GM23338 (cell line): Measurements from ENCODE around the gene GREB1L. TPM values are rescaled to one million over a fixed set of nuclear protein-coding genes. Genes with fewer than 3 reads are reported as not detected.

ENCODE experiments used
- ATAC-seq: fragments of 200-7000 bp; cut with Tn5 transposase; 3 replicates; pipeline ENCODE4 v1.9.1; 2020
- DNase-seq: peaks from one replicate; pipeline ENCODE4 v3.0.0-alpha.2; 2015; ENCODE audit warnings: low spot score
- H2AFZ ChIP-seq: fragments of 200-600 bp; sonication (generic); 2 replicates; pipeline ENCODE4 v1.8.0; 2016; ENCODE audit warnings: antibody characterized with exemption, mild to moderate bottlenecking, moderate library complexity
- H3F3A ChIP-seq: fragments of 200-600 bp; sonication (generic); replicated peaks from 2 replicates; pipeline ENCODE4 v1.8.0; 2017; ENCODE audit warnings: antibody characterized with exemption, mixed run types, low read depth
- H3K27ac ChIP-seq: fragments of 200-600 bp; sonication (generic); 2 replicates; pipeline ENCODE4 v1.6.1; 2016; ENCODE audit warnings: low read depth
- H3K27me3 ChIP-seq: fragments of 200-600 bp; sonication (generic); 2 replicates; pipeline ENCODE4 v1.8.0; 2016; ENCODE audit warnings: mild to moderate bottlenecking, mixed run types, moderate library complexity; ENCODE audit not compliant: insufficient read depth
- H3K36me3 ChIP-seq: fragments of 200-600 bp; sonication (generic); 2 replicates; pipeline ENCODE4 v1.8.0; 2016; ENCODE audit warnings: mild to moderate bottlenecking; ENCODE audit not compliant: insufficient read depth
- H3K4me1 ChIP-seq: fragments of 200-600 bp; sonication (generic); 2 replicates; pipeline ENCODE4 v1.8.0; 2016; ENCODE audit warnings: mild to moderate bottlenecking, moderate library complexity; ENCODE audit not compliant: insufficient read depth
- H3K4me2 ChIP-seq: fragments of 200-600 bp; sonication (generic); 2 replicates; pipeline ENCODE4 v1.7.1; 2017; ENCODE audit warnings: mixed run types
- H3K4me3 ChIP-seq: fragments of 200-600 bp; sonication (generic); 2 replicates; pipeline ENCODE4 v1.6.1; 2016; ENCODE audit warnings: mixed run types
- H3K79me2 ChIP-seq: fragments of 200-600 bp; sonication (generic); replicated peaks from 2 replicates; pipeline ENCODE4 v1.8.0; 2017; ENCODE audit warnings: mild to moderate bottlenecking; ENCODE audit not compliant: insufficient read depth
- H3K9me2 ChIP-seq: fragments of 200-600 bp; sonication (generic); 2 replicates; pipeline ENCODE4 v1.8.0; 2017; ENCODE audit not compliant: insufficient read depth
- H4K20me1 ChIP-seq: fragments of 200-600 bp; sonication (generic); replicated peaks from 2 replicates; pipeline ENCODE4 v1.8.0; 2017; ENCODE audit warnings: mild to moderate bottlenecking; ENCODE audit not compliant: insufficient read depth
- H3K27ac Mint-ChIP-seq: 2 replicates; pipeline ENCODE4 v1.8.0; 2020; ENCODE audit warnings: inconsistent platforms, mild to moderate bottlenecking, moderate library complexity, mixed read lengths
- H3K27me3 Mint-ChIP-seq: 3 replicates; pipeline ENCODE4 v1.8.0; 2022; ENCODE audit warnings: low read depth, mild to moderate bottlenecking, moderate library complexity, mixed read lengths, inconsistent platforms; ENCODE audit not compliant: insufficient read depth, poor library complexity
- H3K36me3 Mint-ChIP-seq: 3 replicates; pipeline ENCODE4 v1.8.0; 2021; ENCODE audit warnings: low read depth, mild to moderate bottlenecking, inconsistent platforms, moderate library complexity, mixed read lengths
- H3K4me1 Mint-ChIP-seq: 3 replicates; pipeline ENCODE4 v1.8.0; 2020; ENCODE audit warnings: mild to moderate bottlenecking, inconsistent platforms, mixed read lengths
- H3K4me3 Mint-ChIP-seq: 3 replicates; pipeline ENCODE4 v1.8.0; 2021; ENCODE audit warnings: moderate library complexity, mild to moderate bottlenecking, inconsistent platforms, mixed read lengths
- H3K9me3 Mint-ChIP-seq: 3 replicates; pipeline ENCODE4 v1.8.0; 2020; ENCODE audit warnings: moderate library complexity, mild to moderate bottlenecking, inconsistent platforms, mixed read lengths
- CREB1 ChIP-seq: fragments of 250-450 bp; sonication (Bioruptor Pico); IDR thresholded peaks from 2 replicates; pipeline ENCODE4 v1.5.0; 2020; ENCODE audit warnings: low read depth, mild to moderate bottlenecking, moderate library complexity
- EZH2 ChIP-seq: fragments of 200-600 bp; sonication (generic); IDR thresholded peaks from one replicate; pipeline ENCODE4 v1.8.0; 2017; ENCODE audit warnings: antibody characterized with exemption, mild to moderate bottlenecking, low read depth; ENCODE audit not compliant: unreplicated experiment
- EZH2phosphoT487 ChIP-seq: fragments of 200-600 bp; sonication (generic); IDR thresholded peaks from one replicate; pipeline ENCODE4 v1.8.1; 2018; ENCODE audit warnings: antibody characterized with exemption; ENCODE audit not compliant: unreplicated experiment
- JUNB ChIP-seq: IDR thresholded peaks from one replicate; pipeline ENCODE4 v1.6.1; 2016; ENCODE audit warnings: antibody characterized with exemption; ENCODE audit not compliant: unreplicated experiment
- NANOG ChIP-seq: IDR thresholded peaks from 2 replicates; pipeline ENCODE4 v1.6.1; 2016; ENCODE audit warnings: antibody characterized with exemption, borderline replicate concordance
- POLR2AphosphoS5 ChIP-seq: IDR thresholded peaks from 2 replicates; pipeline ENCODE4 v1.6.1; 2016; ENCODE audit warnings: antibody characterized with exemption, low read depth
- STAT1 ChIP-seq: IDR thresholded peaks from one replicate; pipeline ENCODE4 v1.6.1; 2016; ENCODE audit warnings: antibody characterized with exemption; ENCODE audit not compliant: unreplicated experiment
- ZNF114 ChIP-seq: fragments of 250-450 bp; sonication (Bioruptor Pico); IDR thresholded peaks from 2 replicates; pipeline ENCODE4 v1.5.0; 2020; ENCODE audit warnings: mild to moderate bottlenecking, moderate library complexity
- ZNF331 ChIP-seq: fragments of 250-450 bp; sonication (Bioruptor Pico); IDR thresholded peaks from 2 replicates; pipeline ENCODE4 v1.5.0; 2020; ENCODE audit warnings: low read depth, mild to moderate bottlenecking, moderate library complexity
- polyA plus RNA-seq: library from polyadenylated mRNA; unstranded; fragments of >200 nt; fragmentation: Nextera tagmentation; extraction: Ambion mirVana; gene quantifications from 2 replicates; pipeline ENCODE4 v1.2.1, GENCODE V29; 2016
- total RNA-seq: library from RNA; depleted of rRNA; stranded (reverse); fragments of >200 nt; shearing (Covaris generic); gene quantifications from 2 replicates; pipeline ENCODE4 v1.2.3, GENCODE V29; 2014
- TF ChIP-seq, protein P1 (sequence below): fragments of 250-450 bp; sonication (Bioruptor Pico); IDR thresholded peaks from 2 replicates; pipeline ENCODE4 v1.5.0; 2020; ENCODE audit warnings: mild to moderate bottlenecking, moderate library complexity
- TF ChIP-seq, protein P2 (sequence below): IDR thresholded peaks from 2 replicates; pipeline ENCODE4 v1.6.1; 2016; ENCODE audit warnings: antibody characterized with exemption
- TF ChIP-seq, protein P3 (sequence below): IDR thresholded peaks from one replicate; pipeline ENCODE4 v1.6.1; 2018; ENCODE audit warnings: antibody characterized with exemption; ENCODE audit not compliant: unreplicated experiment
- TF ChIP-seq, protein P4 (sequence below), 2 experiments: fragments of 200-600 bp in 1 of 2; sonication (generic) in 1 of 2; conservative IDR thresholded peaks; 2 replicates each; pipeline versions ENCODE4 v1.5.1 to v1.6.1; 2016 to 2017; ENCODE audit warnings: antibody characterized with exemption in 2 of 2, low read depth in 2 of 2, mild to moderate bottlenecking in 2 of 2, moderate library complexity in 1 of 2

The GREB1L gene
- total and polyA plus RNA-seq, 2 experiments from 2014 or later, result 0.03 to 0.29 TPM

DNA sequence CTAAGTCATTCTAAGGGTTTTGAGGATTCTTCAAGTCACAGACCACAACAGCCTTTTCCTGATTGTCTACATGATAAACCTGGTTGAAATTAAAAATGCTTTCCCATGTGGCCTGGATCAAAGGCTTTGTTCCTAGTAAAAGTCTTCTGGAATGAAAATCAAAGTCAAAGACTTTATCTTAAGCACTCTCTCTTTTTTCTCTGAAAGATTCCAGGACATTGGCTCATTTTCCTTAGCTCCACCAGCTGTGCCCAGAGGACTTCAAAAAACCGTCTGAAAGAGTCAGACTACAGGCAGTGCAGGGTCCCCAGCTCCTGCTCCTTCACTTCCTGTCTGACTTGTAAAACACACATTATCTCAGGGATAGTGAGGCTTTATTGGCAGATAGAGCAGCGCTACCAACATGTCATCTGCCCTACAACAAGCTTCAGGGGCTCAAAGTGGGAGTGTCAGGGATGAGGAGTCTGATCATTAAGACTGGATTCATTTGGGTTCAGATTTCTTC is 210.3 kb downstream of the GREB1L start:
- H3K27ac ChIP-seq, result no peak overlapping the region
- H3F3A ChIP-seq, result no peaks in the 10 kb centered on the region
- peaks cover 5% of the 10 kb centered on the region for H3K27me3 Mint-ChIP-seq
- no peak overlapping the region for H3K4me3 Mint-ChIP-seq
- no peaks in the 10 kb centered on the region for H3K27me3 ChIP-seq
- no peaks in the 10 kb centered on the region for H3K79me2 ChIP-seq
- H3K4me1 ChIP-seq, result no peaks in the 10 kb centered on the region
- no peaks in the 10 kb centered on the region for H3K36me3 ChIP-seq
- DNase-seq, result no peak
- H3K27ac Mint-ChIP-seq, result no peak overlapping the region
- H3K4me3 ChIP-seq, result no peak overlapping the region
- no peaks in the 10 kb centered on the region for H4K20me1 ChIP-seq
- H2AFZ ChIP-seq, result no peak overlapping the region
- H3K36me3 Mint-ChIP-seq, result no peaks in the 10 kb centered on the region
- peaks cover 4% of the 10 kb centered on the region; the same call in 2 of the 3 replicates for H3K4me1 Mint-ChIP-seq
- H3K9me2 ChIP-seq, result no peaks in the 10 kb centered on the region
- no peak overlapping the region for H3K4me2 ChIP-seq
- ATAC-seq, result no peak
- TF ChIP-seq EZH2 (no peak), ZNF114 (CRISPR knock-in tag) (no peak), CREB1 (no peak), POLR2AphosphoS5 (no peak), NANOG (no peak), EZH2phosphoT487 (no peak), JUNB (no peak), ZNF331 (no peak), STAT1 (no peak)
- TF ChIP-seq, protein P1, sequence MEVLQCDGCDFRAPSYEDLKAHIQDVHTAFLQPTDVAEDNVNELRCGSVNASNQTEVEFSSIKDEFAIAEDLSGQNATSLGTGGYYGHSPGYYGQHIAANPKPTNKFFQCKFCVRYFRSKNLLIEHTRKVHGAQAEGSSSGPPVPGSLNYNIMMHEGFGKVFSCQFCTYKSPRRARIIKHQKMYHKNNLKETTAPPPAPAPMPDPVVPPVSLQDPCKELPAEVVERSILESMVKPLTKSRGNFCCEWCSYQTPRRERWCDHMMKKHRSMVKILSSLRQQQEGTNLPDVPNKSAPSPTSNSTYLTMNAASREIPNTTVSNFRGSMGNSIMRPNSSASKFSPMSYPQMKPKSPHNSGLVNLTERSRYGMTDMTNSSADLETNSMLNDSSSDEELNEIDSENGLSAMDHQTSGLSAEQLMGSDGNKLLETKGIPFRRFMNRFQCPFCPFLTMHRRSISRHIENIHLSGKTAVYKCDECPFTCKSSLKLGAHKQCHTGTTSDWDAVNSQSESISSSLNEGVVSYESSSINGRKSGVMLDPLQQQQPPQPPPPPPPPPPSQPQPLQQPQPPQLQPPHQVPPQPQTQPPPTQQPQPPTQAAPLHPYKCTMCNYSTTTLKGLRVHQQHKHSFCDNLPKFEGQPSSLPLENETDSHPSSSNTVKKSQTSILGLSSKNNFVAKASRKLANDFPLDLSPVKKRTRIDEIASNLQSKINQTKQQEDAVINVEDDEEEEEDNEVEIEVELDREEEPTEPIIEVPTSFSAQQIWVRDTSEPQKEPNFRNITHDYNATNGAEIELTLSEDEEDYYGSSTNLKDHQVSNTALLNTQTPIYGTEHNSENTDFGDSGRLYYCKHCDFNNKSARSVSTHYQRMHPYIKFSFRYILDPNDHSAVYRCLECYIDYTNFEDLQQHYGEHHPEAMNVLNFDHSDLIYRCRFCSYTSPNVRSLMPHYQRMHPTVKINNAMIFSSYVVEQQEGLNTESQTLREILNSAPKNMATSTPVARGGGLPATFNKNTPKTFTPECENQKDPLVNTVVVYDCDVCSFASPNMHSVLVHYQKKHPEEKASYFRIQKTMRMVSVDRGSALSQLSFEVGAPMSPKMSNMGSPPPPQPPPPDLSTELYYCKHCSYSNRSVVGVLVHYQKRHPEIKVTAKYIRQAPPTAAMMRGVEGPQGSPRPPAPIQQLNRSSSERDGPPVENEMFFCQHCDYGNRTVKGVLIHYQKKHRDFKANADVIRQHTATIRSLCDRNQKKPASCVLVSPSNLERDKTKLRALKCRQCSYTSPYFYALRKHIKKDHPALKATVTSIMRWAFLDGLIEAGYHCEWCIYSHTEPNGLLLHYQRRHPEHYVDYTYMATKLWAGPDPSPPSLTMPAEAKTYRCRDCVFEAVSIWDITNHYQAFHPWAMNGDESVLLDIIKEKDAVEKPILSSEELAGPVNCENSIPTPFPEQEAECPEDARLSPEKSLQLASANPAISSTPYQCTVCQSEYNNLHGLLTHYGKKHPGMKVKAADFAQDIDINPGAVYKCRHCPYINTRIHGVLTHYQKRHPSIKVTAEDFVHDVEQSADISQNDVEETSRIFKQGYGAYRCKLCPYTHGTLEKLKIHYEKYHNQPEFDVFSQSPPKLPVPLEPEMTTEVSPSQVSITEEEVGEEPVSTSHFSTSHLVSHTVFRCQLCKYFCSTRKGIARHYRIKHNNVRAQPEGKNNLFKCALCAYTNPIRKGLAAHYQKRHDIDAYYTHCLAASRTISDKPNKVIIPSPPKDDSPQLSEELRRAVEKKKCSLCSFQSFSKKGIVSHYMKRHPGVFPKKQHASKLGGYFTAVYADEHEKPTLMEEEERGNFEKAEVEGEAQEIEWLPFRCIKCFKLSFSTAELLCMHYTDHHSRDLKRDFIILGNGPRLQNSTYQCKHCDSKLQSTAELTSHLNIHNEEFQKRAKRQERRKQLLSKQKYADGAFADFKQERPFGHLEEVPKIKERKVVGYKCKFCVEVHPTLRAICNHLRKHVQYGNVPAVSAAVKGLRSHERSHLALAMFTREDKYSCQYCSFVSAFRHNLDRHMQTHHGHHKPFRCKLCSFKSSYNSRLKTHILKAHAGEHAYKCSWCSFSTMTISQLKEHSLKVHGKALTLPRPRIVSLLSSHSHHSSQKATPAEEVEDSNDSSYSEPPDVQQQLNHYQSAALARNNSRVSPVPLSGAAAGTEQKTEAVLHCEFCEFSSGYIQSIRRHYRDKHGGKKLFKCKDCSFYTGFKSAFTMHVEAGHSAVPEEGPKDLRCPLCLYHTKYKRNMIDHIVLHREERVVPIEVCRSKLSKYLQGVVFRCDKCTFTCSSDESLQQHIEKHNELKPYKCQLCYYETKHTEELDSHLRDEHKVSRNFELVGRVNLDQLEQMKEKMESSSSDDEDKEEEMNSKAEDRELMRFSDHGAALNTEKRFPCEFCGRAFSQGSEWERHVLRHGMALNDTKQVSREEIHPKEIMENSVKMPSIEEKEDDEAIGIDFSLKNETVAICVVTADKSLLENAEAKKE (CRISPR knock-in tag), result no peak
- TF ChIP-seq, protein P2, sequence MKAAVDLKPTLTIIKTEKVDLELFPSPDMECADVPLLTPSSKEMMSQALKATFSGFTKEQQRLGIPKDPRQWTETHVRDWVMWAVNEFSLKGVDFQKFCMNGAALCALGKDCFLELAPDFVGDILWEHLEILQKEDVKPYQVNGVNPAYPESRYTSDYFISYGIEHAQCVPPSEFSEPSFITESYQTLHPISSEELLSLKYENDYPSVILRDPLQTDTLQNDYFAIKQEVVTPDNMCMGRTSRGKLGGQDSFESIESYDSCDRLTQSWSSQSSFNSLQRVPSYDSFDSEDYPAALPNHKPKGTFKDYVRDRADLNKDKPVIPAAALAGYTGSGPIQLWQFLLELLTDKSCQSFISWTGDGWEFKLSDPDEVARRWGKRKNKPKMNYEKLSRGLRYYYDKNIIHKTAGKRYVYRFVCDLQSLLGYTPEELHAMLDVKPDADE, result no peak
- TF ChIP-seq, protein P3, sequence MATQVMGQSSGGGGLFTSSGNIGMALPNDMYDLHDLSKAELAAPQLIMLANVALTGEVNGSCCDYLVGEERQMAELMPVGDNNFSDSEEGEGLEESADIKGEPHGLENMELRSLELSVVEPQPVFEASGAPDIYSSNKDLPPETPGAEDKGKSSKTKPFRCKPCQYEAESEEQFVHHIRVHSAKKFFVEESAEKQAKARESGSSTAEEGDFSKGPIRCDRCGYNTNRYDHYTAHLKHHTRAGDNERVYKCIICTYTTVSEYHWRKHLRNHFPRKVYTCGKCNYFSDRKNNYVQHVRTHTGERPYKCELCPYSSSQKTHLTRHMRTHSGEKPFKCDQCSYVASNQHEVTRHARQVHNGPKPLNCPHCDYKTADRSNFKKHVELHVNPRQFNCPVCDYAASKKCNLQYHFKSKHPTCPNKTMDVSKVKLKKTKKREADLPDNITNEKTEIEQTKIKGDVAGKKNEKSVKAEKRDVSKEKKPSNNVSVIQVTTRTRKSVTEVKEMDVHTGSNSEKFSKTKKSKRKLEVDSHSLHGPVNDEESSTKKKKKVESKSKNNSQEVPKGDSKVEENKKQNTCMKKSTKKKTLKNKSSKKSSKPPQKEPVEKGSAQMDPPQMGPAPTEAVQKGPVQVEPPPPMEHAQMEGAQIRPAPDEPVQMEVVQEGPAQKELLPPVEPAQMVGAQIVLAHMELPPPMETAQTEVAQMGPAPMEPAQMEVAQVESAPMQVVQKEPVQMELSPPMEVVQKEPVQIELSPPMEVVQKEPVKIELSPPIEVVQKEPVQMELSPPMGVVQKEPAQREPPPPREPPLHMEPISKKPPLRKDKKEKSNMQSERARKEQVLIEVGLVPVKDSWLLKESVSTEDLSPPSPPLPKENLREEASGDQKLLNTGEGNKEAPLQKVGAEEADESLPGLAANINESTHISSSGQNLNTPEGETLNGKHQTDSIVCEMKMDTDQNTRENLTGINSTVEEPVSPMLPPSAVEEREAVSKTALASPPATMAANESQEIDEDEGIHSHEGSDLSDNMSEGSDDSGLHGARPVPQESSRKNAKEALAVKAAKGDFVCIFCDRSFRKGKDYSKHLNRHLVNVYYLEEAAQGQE, result no peak
- TF ChIP-seq, protein P4, sequence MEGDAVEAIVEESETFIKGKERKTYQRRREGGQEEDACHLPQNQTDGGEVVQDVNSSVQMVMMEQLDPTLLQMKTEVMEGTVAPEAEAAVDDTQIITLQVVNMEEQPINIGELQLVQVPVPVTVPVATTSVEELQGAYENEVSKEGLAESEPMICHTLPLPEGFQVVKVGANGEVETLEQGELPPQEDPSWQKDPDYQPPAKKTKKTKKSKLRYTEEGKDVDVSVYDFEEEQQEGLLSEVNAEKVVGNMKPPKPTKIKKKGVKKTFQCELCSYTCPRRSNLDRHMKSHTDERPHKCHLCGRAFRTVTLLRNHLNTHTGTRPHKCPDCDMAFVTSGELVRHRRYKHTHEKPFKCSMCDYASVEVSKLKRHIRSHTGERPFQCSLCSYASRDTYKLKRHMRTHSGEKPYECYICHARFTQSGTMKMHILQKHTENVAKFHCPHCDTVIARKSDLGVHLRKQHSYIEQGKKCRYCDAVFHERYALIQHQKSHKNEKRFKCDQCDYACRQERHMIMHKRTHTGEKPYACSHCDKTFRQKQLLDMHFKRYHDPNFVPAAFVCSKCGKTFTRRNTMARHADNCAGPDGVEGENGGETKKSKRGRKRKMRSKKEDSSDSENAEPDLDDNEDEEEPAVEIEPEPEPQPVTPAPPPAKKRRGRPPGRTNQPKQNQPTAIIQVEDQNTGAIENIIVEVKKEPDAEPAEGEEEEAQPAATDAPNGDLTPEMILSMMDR (conservative IDR thresholded peaks at IDR 0.05; ENCODE audit: low read depth in 2 of 2), result no peak
- no peaks in the 10 kb centered on the region for H3K9me3 Mint-ChIP-seq
